ENCODE data around the gene KCNC4.

DNA sequence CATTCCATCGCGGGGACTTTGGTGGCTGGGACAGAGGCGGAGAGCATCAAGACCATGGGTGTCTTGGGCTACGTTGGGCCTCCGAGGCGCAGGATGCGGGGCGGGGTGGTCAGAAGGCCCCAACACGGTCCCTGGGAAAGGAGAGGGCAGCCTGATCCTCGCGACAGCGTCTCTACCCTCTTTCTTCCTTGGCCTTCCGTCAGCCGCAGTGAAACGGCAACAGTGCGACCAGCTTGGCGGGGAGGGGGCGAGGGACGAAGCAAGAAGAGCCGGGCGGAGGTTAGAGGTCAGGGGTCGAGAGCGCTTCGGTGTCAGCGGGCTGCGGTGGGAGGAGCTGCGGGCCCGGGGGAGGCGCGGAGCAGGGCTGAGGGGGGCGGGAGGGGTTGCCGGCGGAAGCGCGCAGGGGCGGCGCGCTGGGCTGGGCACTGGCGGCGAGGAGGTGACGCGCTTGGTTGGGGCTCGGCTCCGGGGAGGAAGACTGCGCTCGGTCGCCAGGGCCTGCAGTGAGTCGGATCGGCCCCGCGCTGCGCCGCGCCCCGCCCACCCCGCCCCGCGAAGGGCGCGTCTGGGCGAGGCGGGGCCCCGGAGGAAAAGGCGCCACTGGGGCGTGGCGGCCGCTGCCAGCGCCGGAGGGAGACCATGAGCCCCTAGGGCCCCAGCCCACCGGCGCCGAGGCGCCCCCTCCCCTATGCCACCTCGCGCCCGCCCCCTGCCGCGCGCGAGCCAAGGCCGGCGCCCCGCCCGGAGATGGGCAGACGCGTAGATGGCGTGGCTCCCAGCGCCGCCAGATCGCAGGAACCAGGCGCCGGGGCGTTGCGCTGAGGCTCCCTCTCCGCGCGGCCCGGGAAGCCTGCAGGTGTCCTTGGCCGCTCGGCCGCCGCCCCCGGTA, at the start of gene KCNC4:
- TF ChIP-seq EZH2phosphoT487 (IDR thresholded peaks at IDR 0.05; ENCODE audit: borderline replicate concordance, low read depth, low read length) (no peak), CTCF (conservative IDR thresholded peaks at IDR 0.05; ENCODE audit: low read length) (no peak)
